Measurements from ENCODE around the gene PHYKPL. TPM values are rescaled to one million over a fixed set of nuclear protein-coding genes. Genes with fewer than 3 reads are reported as not detected.

The PHYKPL gene
- total RNA-seq, 1 experiment from 2014 or later: 48.8 TPM

DNA sequence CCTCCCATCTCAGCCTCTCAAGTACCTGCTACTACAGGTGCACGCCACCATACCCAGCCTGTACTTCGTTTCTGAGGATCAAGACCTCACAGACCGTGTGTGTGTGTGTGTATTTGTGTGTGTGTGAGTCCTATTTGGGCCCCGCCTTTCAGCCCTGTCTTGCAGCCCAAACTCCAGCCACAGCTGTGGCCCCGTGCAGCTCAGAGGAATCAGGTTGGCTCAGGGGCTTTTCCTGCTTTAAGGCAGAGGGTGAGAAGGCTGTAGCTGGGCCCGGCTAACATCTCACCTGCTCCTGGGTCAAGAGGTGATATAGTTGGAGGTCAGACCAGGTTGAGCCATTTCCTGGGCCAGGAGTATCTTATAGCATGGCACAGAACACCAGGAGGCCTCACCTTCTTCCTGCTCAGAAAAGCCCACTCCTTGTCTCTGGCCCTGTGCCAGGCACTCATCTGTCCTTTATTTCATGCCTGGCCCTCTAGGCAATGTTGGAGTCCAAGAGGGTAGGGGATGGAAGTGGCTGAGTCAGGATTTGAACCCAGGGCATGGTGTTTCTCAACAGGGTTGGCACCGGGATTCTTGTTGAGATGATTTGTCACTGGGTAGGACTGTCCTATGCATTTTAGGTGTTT lies 1.6 kb upstream of the PHYKPL start:
- Histone ChIP-seq H2BK5ac (ENCODE audit: insufficient read length, low read length) (no peak overlapping the region), H3K4ac (ENCODE audit: low read depth, low read length) (no peak overlapping the region), H3K23me2 (ENCODE audit: insufficient read length, low read depth, low read length, poor library complexity, severe bottlenecking) (peaks cover 3% of the 10 kb centered on the region), H3K79me1 (ENCODE audit: insufficient read depth, low read depth, low read length, poor library complexity, severe bottlenecking) (no peaks in the 10 kb centered on the region), H2BK20ac (ENCODE audit: low read depth, low read length, poor library complexity, severe bottlenecking) (no peak overlapping the region), H3K27ac (ENCODE audit: insufficient read length, low read depth, low read length) (no peak overlapping the region), H2BK120ac (ENCODE audit: low read depth, low read length, poor library complexity, severe bottlenecking) (no peak overlapping the region), H3K9me3 (ENCODE audit: control insufficient read depth, low read depth, low read length) (no peaks in the 10 kb centered on the region), H3K23ac (ENCODE audit: insufficient read length, low read depth, low read length) (no peak overlapping the region), H4K5ac (ENCODE audit: insufficient read length, low read depth, low read length) (no peak overlapping the region), H4K91ac (ENCODE audit: insufficient read length, low read depth, low read length) (no peak overlapping the region), H3K27me3 (ENCODE audit: insufficient read depth, low read length) (no peaks in the 10 kb centered on the region), H4K20me1 (ENCODE audit: control insufficient read depth, insufficient read depth, insufficient read length) (no peaks in the 10 kb centered on the region), H3K18ac (ENCODE audit: insufficient read length, low read depth, low read length) (no peak overlapping the region), H2AFZ (ENCODE audit: low read length) (no peak overlapping the region), H3K4me2 (ENCODE audit: insufficient read depth, insufficient read length, low read length) (no peak overlapping the region), H3K14ac (ENCODE audit: insufficient read depth, low read length) (no peak overlapping the region), H4K8ac (replicated peaks; ENCODE audit: insufficient read length, low read depth, low read length) (no peak overlapping the region), H3K56ac (ENCODE audit: insufficient read length, low read depth, low read length) (no peak overlapping the region), H2BK12ac (ENCODE audit: insufficient read length, low read depth, low read length) (no peak overlapping the region), H3K4me1 (ENCODE audit: insufficient read depth, low read length) (no peaks in the 10 kb centered on the region), H3K9ac (ENCODE audit: extremely low read depth, insufficient read length, low read length) (no peak overlapping the region), H3T11ph (ENCODE audit: low read length) (no peak overlapping the region), H3K79me2 (ENCODE audit: insufficient read depth, low read length) (peaks cover 4% of the 10 kb centered on the region; the same call in 1 of the 2 replicates), H2AK5ac (ENCODE audit: insufficient read length, low read length) (no peak overlapping the region), H2BK15ac (ENCODE audit: low read depth, low read length) (no peak overlapping the region)
- TF ChIP-seq CTCF (conservative IDR thresholded peaks at IDR 0.05): no peak
- Mint-ChIP-seq H3K4me1 (peaks cover 18 to 27% of the 10 kb centered on the region in 2 experiments), H3K9me3 (no peaks in the 10 kb centered on the region), H3K27me3 (ENCODE audit: low read depth) (no peaks in the 10 kb centered on the region; the same call in 1 of the 2 replicates), H3K36me3 (ENCODE audit: insufficient read depth in 1 of 3, low read depth in 3 of 3) (peaks cover 16 to 26% (median 23%) of the 10 kb centered on the region in 3 experiments), H3K27ac (no peak overlapping the region), H3K4me3 (no peak overlapping the region)
- no peak for DNase-seq
- no CpG with 5 or more reads among the region's 7 CpGs for WGBS (ENCODE audit: extremely low coverage, insufficient read length, low lambda C conversion rate)
